CD14-positive monocyte (primary cell): ENCODE results near the gene CHMP2B. TPM values are rescaled to one million over a fixed set of nuclear protein-coding genes. Genes with fewer than 3 reads are reported as not detected.

Experiments
- DNase-seq, 3 donors: peaks; one replicate each; pipeline ENCODE4 v3.0.0-alpha.2; 2011 to 2022
- H2AFZ ChIP-seq: 2 replicates; pipeline ENCODE4 v1.6.0; 2012; ENCODE audit warnings: mild to moderate bottlenecking, low read depth, low read length, inconsistent platforms; ENCODE audit not compliant: insufficient read depth, poor library complexity, severe bottlenecking
- H3K27ac ChIP-seq, 2 donors: 1 replicate in 1 of 2; 2 replicates in 1 of 2; pipeline ENCODE4 v1.5.1; 2012 to 2013; ENCODE audit warnings: low read length in 2 of 2, control low read depth in 1 of 2, inconsistent platforms in 1 of 2, low read depth in 1 of 2, mild to moderate bottlenecking in 1 of 2
- H3K27me3 ChIP-seq, 2 donors: one replicate each; pipeline versions ENCODE4 v1.6.0 to v1.6.1; 2011 to 2013; ENCODE audit warnings: low read length in 2 of 2; ENCODE audit not compliant: control insufficient read depth in 2 of 2, insufficient read depth in 2 of 2
- H3K36me3 ChIP-seq, 2 donors: replicated peaks in 1 of 2; 1 replicate in 1 of 2; 2 replicates in 1 of 2; pipeline versions ENCODE4 v1.5.1 to v1.6.1; 2012 to 2013; ENCODE audit warnings: low read length in 2 of 2, control low read depth in 1 of 2, inconsistent platforms in 1 of 2, mild to moderate bottlenecking in 1 of 2; ENCODE audit not compliant: insufficient read depth in 2 of 2, control insufficient read depth in 1 of 2
- H3K4me1 ChIP-seq, 2 donors: 1 replicate in 1 of 2; 2 replicates in 1 of 2; pipeline versions ENCODE4 v1.5.1 to v1.6.1; 2012 to 2013; ENCODE audit warnings: low read length in 2 of 2, control low read depth in 1 of 2, inconsistent platforms in 1 of 2, mild to moderate bottlenecking in 1 of 2, moderate library complexity in 1 of 2; ENCODE audit not compliant: insufficient read depth in 2 of 2, control insufficient read depth in 1 of 2
- H3K4me2 ChIP-seq: replicated peaks from 2 replicates; pipeline ENCODE3; 2012; ENCODE audit warnings: low read length, moderate library complexity, mild to moderate bottlenecking; ENCODE audit not compliant: poor library complexity, severe bottlenecking; ENCODE audit errors: extremely low read depth
- H3K4me3 ChIP-seq, 3 experiments: fragments of 200-600 bp in 1 of 3; sonication (generic) in 1 of 3; replicated peaks in 1 of 3; 1 replicate in 2 of 3; 2 replicates in 1 of 3; pipeline ENCODE4 v1.5.1; 2011 to 2013; ENCODE audit warnings: low read length in 3 of 3, mild to moderate bottlenecking in 3 of 3, control low read depth in 2 of 3, low read depth in 2 of 3, inconsistent platforms in 1 of 3, moderate library complexity in 1 of 3
- H3K79me2 ChIP-seq: 2 replicates; pipeline ENCODE4 v1.6.0; 2012; ENCODE audit warnings: mild to moderate bottlenecking, control low read depth, inconsistent platforms, low read length, moderate library complexity; ENCODE audit not compliant: insufficient read depth
- H3K9ac ChIP-seq: 2 replicates; pipeline ENCODE4 v1.6.0; 2017; ENCODE audit warnings: low read length, mild to moderate bottlenecking; ENCODE audit not compliant: insufficient read depth, poor library complexity, severe bottlenecking
- H3K9me3 ChIP-seq, 2 donors: replicated peaks in 1 of 2; 1 replicate in 1 of 2; 2 replicates in 1 of 2; pipeline versions ENCODE4 v1.5.1 to v1.6.1; 2012 to 2013; ENCODE audit warnings: low read length in 2 of 2, control low read depth in 1 of 2; ENCODE audit not compliant: control insufficient read depth in 1 of 2, insufficient read depth in 1 of 2
- H4K20me1 ChIP-seq: 2 replicates; pipeline ENCODE4 v1.6.0; 2012; ENCODE audit warnings: mild to moderate bottlenecking, low read length, control low read depth, moderate library complexity; ENCODE audit not compliant: insufficient read depth
- H3K27ac Mint-ChIP-seq, 7 donors: one replicate each; pipeline ENCODE4 v1.8.0; 2020; ENCODE audit warnings: mild to moderate bottlenecking in 7 of 7, mixed read lengths in 7 of 7, moderate library complexity in 6 of 7, inconsistent platforms in 2 of 7
- H3K27me3 Mint-ChIP-seq, 3 donors: one replicate each; pipeline ENCODE4 v1.8.0; 2021 to 2022; ENCODE audit warnings: low read depth in 3 of 3, mild to moderate bottlenecking in 3 of 3, mixed read lengths in 3 of 3, moderate library complexity in 3 of 3, inconsistent platforms in 1 of 3
- H3K36me3 Mint-ChIP-seq, 2 donors: one replicate each; pipeline ENCODE4 v1.8.0; 2020; ENCODE audit warnings: mixed read lengths in 2 of 2, inconsistent platforms in 1 of 2, mild to moderate bottlenecking in 1 of 2
- H3K4me1 Mint-ChIP-seq: one replicate; pipeline ENCODE4 v1.8.0; 2020; ENCODE audit warnings: mild to moderate bottlenecking, mixed read lengths
- H3K4me3 Mint-ChIP-seq, 2 donors: one replicate each; pipeline ENCODE4 v1.8.0; 2020; ENCODE audit warnings: mild to moderate bottlenecking in 2 of 2, mixed read lengths in 2 of 2, moderate library complexity in 1 of 2
- H3K9me3 Mint-ChIP-seq, 7 donors: one replicate each; pipeline ENCODE4 v1.8.0; 2020 to 2022; ENCODE audit warnings: mixed read lengths in 7 of 7, mild to moderate bottlenecking in 6 of 7, moderate library complexity in 6 of 7, inconsistent platforms in 2 of 7
- WGBS: methylation state at CpG from one replicate; pipeline ENCODE4 v1.1.5; 2013; ENCODE audit warnings: missing lambda C conversion rate; ENCODE audit not compliant: insufficient coverage; 5-methylcytosine and 5-hydroxymethylcytosine counted together
- intact Hi-C, 2 donors: fragments of 100-400 bp; cut with micrococcal nuclease; formaldehyde crosslinking; loops; one replicate each; pipeline versions ENCODE4 v1.15.0 to v1.15.1; 2023
- polyA plus RNA-seq, 3 donors: library from polyadenylated mRNA; depleted of rRNA in 1 of 3; unstranded in 2 of 3; stranded (reverse) in 1 of 3; fragments of 300-500 nt in 2 of 3; fragments of >200 nt in 1 of 3; fragmentation: Illumina TruSeq in 2 of 3; gene quantifications; 1 replicate in 2 of 3; 2 replicates in 1 of 3; pipeline ENCODE4 v1.2.3, GENCODE V29; 2012 to 2021
- TF ChIP-seq, protein P1 (sequence below): fragments of 200-600 bp; IDR thresholded peaks from one replicate; pipeline ENCODE4 v1.8.0; 2022; ENCODE audit warnings: antibody characterized with exemption, mild to moderate bottlenecking

CHMP2B gene
- polyA plus RNA-seq, 3 donors: 20.2 to 67.9 (median 62.1) TPM

DNA sequence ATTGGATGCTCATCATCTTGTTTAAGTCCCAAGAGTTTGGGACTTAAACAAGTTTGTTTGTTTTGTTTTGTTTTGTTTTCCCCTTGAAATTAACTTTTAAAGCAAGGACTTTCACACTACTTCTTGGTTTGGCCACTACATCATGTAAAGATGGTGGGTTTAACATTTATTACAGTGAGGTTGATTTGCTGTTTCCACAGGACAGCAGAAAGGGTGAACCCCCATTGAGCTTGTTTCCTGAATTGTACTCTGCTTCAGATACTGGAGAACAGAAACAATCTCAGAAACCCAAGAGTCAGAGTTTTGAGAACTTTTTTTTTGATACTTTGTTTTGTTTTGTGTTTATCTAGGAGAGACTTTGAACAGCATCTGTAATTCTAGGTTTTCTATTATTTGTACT is 42.6 kb downstream of the CHMP2B start:
- Histone ChIP-seq H3K27me3 (no peaks in the 10 kb centered on the region), H3K9me3 (no peaks in the 10 kb centered on the region), H4K20me1 (no peaks in the 10 kb centered on the region), H3K27ac (no peak overlapping the region), H3K79me2 (no peaks in the 10 kb centered on the region), H3K4me3 (no peak overlapping the region), H3K9ac (no peak overlapping the region), H3K4me2 (no peak overlapping the region), H3K4me1 (peaks cover 7 to 13% of the 10 kb centered on the region in 2 donors), H2AFZ (peak overlapping the region; percentile 7), H3K36me3 (no peaks in the 10 kb centered on the region)
- Mint-ChIP-seq H3K36me3 (no peaks in the 10 kb centered on the region), H3K4me1 (peaks cover 28% of the 10 kb centered on the region), H3K4me3 (no peak overlapping the region), H3K27me3 (no peaks in the 10 kb centered on the region), H3K27ac (no peak overlapping the region), H3K9me3 (no peaks in the 10 kb centered on the region)
- DNase-seq: no peak
- intact Hi-C loops: no loop called here
- TF ChIP-seq, protein P1, sequence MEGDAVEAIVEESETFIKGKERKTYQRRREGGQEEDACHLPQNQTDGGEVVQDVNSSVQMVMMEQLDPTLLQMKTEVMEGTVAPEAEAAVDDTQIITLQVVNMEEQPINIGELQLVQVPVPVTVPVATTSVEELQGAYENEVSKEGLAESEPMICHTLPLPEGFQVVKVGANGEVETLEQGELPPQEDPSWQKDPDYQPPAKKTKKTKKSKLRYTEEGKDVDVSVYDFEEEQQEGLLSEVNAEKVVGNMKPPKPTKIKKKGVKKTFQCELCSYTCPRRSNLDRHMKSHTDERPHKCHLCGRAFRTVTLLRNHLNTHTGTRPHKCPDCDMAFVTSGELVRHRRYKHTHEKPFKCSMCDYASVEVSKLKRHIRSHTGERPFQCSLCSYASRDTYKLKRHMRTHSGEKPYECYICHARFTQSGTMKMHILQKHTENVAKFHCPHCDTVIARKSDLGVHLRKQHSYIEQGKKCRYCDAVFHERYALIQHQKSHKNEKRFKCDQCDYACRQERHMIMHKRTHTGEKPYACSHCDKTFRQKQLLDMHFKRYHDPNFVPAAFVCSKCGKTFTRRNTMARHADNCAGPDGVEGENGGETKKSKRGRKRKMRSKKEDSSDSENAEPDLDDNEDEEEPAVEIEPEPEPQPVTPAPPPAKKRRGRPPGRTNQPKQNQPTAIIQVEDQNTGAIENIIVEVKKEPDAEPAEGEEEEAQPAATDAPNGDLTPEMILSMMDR: no peak

DNA sequence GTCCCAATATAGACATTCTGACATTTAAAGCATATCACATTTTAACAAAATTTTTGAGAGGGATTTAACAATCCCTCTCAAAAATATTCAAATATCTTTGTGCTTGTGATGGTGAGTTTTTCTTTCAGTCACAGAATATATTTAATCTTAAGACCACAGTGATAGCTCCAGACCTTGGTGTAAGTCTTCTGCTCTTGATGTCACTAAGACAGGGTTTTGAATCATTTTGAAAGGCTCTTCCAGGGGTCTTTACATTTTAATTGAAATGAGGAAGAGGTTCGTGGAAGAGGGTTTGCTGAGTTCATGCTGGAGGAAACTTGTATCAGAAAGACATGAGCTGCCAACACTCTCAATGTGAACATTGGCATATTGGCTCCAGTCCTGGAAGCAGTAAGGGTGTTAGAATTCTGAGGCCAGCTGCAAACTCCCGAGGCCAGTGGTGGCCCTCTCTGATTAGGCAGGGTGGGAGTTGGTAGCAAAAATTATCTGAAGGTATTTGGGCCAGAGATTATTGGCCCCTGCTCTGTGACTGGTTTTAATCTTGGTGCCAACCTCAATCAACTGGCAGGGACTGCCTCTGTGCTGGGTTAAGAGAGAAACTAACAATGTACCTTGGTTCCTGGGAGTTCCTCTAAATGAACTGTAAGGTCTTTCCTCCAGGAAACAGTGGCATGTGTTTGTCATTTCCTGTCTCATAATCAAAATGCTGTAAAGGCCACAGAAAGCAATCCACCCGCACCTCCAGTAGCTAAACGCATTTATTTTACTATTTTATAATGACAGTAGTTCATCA is 44.0 kb downstream of the CHMP2B start:
- no peaks in the 10 kb centered on the region for H3K27me3 Mint-ChIP-seq
- 0% methylated on average over 2 of the region's 4 CpGs for WGBS
- H3K4me1 Mint-ChIP-seq: peaks cover 28% of the 10 kb centered on the region
- H3K4me3 Mint-ChIP-seq: peak overlapping the region in 1 of 2 donors; percentile 68
- no peaks in the 10 kb centered on the region for H3K9me3 ChIP-seq
- H3K4me1 ChIP-seq: peaks cover 7 to 13% of the 10 kb centered on the region in 2 donors
- peak overlapping the region in 1 of 2 donors; percentile 66 for H3K27ac ChIP-seq
- H3K36me3 Mint-ChIP-seq: no peaks in the 10 kb centered on the region
- intact Hi-C loops: no loop called here
- H3K27me3 ChIP-seq: no peaks in the 10 kb centered on the region
- peak overlapping the region; percentile 14 to 79 (median 49) for H3K27ac Mint-ChIP-seq
- H3K36me3 ChIP-seq: no peaks in the 10 kb centered on the region
- H3K9me3 Mint-ChIP-seq: no peaks in the 10 kb centered on the region
- H3K4me3 ChIP-seq: peak overlapping the region in 1 of 3 experiments; percentile 53
- H2AFZ ChIP-seq: peak overlapping the region; percentile 64
- H3K9ac ChIP-seq: no peak overlapping the region
- no peaks in the 10 kb centered on the region for H4K20me1 ChIP-seq
- H3K4me2 ChIP-seq: peak overlapping the region; percentile 47
- H3K79me2 ChIP-seq: no peaks in the 10 kb centered on the region
- DNase-seq: peak; percentile 19 to 51 (median 47)
- TF ChIP-seq, protein P1: no peak
